HG02798 (cell line): Measurements from ENCODE around the gene FAM89B.

Experiments used
- ATAC-seq: cut with Tn5 transposase; IDR thresholded peaks from one replicate; pipeline ENCODE4 v1.9.1; 2021; ENCODE audit warnings: mild to moderate bottlenecking; ENCODE audit not compliant: unreplicated experiment, poor library complexity

FAM89B gene

GRCh38 chr11:65538915-65539743 lies 33.2 kb upstream of the FAM89B start:
- ATAC-seq: no peak

- ATAC-seq: peak; percentile 63
These were observed 32.5 kb upstream of the FAM89B start for GRCh38 chr11:65539744-65540289.

GRCh38 chr11:65540290-65541092 lies 31.8 kb upstream of the FAM89B start:
- ATAC-seq: peak; percentile 76

GRCh38 chr11:65541093-65541982 lies 31.0 kb upstream of the FAM89B start:
- ATAC-seq: no peak

DNA sequence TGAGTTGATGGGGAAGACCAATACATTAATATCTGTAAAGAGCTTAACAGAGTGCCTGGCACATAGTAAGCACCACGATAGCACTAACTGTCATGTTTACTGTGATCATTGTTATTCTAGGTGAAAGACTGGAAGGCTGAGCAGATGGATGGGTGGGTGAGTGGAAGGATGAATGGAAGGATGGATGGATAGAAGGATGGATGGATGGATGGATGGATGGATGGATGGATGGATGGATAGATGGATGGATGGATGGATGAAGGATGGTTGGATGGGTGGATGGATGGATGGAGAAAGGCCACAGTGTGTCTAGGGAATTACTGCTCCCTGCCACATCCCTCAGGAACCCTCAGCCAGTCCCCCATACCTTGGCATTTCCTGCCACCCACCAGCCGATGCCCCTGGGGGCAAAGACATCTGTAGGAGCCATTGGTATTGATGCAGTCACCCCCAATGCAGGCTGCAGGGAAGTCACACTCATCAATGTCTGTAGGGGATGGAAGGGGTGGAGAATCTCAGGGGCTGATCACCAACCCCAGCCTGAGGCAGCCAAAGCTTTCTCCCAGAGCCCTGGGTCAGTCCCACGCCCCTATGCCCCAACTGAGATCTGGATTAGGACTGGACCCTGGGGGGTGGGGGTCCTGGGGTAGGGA lies 29.5 kb upstream of the FAM89B start:
- no peak for ATAC-seq

GRCh38 chr11:65545853-65546216 lies 26.5 kb upstream of the FAM89B start:
- no peak for ATAC-seq

DNA sequence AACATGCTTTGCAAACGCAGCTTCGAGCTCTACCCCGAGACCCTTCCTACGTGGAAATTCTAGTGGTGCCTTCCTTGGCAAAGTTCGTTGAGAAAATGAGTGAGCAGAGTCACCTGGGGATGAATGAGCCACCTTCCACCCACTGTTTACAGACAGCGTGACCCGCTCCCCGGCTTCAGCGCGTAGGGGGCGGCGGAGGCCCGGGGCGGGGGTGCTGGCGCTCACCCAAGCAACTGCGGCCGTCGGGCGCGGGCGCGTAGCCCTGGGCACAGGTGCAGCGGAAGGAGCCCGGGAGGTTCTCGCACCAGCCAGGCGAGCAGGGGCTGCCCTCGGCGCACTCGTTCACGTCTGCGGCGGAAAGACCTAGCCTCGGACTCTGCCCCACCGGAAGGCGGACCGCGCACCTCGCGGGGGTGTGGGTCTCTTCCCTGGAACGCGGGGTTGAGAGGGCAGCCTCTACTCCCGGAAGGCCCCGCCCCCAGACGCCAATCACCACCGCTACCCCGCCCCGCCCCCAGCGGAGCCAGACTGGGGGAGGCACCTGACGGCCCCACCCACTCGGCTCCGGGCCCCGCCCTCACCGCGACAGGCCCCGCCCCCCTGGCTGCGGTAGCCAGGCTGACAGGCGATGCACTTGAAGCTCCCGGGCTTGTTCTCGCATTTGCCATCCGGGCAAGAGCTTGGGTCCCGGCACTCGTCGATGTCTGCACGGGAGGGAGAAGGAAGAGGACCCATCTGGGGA lies 25.9 kb upstream of the FAM89B start:
- ATAC-seq: peak; percentile 77

GRCh38 chr11:65547446-65548125 lies 24.8 kb upstream of the FAM89B start:
- no peak for ATAC-seq

GRCh38 chr11:65548395-65548794 lies 23.9 kb upstream of the FAM89B start:
- no peak for ATAC-seq

DNA sequence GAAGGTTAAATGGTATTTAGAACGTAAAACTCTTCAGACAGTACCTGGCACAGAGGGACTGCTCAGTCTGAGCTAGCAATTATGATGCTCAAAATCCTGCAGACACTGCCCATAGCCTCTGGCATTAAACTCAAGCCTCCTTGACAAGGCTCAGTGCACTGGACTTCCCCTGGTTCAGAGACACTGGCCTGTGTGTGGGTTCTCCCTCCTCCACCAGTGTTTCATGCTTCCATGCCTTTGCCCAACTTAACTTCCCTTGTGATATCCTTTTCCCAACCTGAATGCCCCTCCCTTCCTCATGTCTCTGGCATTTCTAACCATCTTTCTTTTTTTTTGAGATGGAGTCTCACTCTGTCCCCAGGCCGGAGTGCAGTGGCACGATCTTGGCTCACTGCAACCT lies 23.2 kb upstream of the FAM89B start:
- ATAC-seq: no peak

DNA sequence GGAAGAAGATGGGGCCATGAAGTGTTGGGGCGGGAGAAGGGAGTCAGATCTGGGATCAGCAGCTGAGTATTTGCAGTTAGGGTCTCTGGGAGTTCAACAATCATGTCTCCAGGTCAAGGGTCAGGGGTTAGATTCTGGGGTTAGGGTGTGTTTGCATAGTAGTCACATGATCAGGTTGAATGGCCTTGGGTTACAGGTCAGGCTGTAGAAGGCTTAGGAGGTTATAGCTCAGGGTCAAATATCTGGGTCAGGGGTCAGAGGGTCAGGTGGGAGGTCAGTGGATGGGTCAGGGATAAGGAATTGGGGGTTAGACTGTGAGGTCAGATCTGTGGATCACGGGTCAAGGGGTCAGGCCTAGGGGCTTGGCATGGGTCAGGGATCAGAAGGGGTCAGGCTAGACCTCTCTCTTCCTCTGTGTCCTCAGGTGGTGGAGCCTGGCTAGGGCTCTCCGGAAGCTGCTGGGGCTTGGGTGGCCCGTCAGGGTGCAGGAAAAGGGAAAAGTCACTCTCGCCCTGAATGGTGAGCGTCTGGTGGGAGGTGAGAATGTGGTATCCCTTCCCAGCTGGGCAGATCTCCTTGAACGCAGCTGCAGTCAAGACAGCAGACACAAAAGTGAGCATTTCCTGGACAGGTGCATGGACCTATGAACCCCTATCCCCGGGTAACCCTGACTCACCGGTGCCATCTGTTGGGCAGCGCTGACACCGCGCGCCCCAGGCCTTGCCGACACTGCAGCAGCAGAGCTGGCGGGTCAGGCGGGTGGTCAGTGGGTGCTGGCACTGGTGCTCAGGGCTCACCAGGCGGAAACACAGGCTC lies 20.6 kb upstream of the FAM89B start:
- ATAC-seq: peak; percentile 56

DNA sequence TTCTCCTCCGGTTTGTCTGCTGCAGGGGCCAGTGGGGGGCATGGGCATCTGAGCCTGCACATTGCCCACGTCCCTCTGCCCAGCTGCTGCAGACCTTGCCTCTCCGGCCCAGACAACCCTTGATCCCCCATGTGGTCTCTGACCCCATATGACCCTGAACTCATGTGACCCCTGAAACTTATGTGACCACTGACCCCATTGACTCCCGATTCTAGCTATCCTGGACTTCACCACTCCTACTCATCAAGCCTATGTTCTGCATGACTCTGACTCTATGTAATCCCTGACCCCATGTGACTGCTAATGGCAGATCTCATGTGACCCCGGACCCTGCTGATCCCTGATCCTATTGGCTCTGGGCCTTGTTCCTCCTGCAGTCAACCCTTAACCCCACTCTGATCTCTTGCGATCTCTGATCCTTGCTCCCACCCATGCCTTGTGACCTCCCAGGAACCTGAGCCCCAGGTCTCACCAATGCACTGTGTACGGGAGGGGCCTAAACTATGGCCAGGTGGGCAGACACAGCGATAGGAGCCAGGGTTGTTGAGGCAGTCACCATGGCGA lies 19.9 kb upstream of the FAM89B start:
- peak; percentile 1 for ATAC-seq

- ATAC-seq: no peak
These were observed 18.9 kb upstream of the FAM89B start for GRCh38 chr11:65553301-65554001.

DNA sequence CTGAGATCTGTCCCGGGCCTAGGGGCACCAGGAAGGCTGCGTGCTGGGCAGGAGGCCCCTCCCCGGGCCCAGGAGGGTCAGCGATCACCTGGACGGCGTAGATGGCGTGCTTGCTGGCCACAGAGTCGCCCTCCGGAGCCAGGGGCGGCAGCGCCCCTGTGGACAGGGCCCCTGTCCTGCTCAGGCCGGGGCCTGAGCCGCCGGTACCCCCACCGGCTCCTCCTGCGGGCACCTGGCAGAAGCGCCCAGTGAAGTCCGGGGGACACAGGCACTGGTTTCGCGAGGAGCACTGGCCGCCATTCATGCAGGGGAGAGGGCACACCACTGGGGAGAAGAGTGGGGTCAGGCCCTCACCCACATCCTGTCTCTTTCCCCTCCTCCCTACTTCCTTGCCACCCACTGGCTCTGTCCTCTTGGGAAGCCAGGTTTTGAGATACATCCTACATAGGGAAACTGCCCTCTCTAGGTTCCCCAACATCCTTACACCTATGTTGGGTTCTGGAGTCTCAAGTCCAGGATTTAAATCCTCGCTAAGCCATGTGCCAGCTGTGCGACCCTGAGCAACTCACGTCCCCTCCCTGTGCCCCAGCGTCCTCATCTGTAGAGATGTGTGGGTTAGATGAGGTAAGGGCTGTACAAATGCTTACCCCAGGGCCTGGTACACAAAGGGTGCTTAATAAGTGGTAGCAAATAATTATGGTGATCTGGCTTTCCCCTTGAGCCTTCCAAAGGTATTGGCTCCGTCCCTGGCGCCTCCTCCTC lies 18.1 kb upstream of the FAM89B start:
- no peak for ATAC-seq

- no peak for ATAC-seq
These were observed 17.4 kb upstream of the FAM89B start for GRCh38 chr11:65554842-65555430.
